Dedifferentiated amniotic fluid mesenchymal stem cell (primary cell): ENCODE results near the gene MEPCE.
"Not testable (repeated sequence)": the region's sequence is repeated elsewhere in the genome, so short reads cannot be mapped to it uniquely, and the experiment has no call there.

ENCODE experiments used
- DNase-seq: peaks from one replicate; pipeline ENCODE4 v3.0.0-alpha.2; 2016; ENCODE audit errors: extremely low spot score

The MEPCE gene, protein sequence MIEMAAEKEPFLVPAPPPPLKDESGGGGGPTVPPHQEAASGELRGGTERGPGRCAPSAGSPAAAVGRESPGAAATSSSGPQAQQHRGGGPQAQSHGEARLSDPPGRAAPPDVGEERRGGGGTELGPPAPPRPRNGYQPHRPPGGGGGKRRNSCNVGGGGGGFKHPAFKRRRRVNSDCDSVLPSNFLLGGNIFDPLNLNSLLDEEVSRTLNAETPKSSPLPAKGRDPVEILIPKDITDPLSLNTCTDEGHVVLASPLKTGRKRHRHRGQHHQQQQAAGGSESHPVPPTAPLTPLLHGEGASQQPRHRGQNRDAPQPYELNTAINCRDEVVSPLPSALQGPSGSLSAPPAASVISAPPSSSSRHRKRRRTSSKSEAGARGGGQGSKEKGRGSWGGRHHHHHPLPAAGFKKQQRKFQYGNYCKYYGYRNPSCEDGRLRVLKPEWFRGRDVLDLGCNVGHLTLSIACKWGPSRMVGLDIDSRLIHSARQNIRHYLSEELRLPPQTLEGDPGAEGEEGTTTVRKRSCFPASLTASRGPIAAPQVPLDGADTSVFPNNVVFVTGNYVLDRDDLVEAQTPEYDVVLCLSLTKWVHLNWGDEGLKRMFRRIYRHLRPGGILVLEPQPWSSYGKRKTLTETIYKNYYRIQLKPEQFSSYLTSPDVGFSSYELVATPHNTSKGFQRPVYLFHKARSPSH

DNA sequence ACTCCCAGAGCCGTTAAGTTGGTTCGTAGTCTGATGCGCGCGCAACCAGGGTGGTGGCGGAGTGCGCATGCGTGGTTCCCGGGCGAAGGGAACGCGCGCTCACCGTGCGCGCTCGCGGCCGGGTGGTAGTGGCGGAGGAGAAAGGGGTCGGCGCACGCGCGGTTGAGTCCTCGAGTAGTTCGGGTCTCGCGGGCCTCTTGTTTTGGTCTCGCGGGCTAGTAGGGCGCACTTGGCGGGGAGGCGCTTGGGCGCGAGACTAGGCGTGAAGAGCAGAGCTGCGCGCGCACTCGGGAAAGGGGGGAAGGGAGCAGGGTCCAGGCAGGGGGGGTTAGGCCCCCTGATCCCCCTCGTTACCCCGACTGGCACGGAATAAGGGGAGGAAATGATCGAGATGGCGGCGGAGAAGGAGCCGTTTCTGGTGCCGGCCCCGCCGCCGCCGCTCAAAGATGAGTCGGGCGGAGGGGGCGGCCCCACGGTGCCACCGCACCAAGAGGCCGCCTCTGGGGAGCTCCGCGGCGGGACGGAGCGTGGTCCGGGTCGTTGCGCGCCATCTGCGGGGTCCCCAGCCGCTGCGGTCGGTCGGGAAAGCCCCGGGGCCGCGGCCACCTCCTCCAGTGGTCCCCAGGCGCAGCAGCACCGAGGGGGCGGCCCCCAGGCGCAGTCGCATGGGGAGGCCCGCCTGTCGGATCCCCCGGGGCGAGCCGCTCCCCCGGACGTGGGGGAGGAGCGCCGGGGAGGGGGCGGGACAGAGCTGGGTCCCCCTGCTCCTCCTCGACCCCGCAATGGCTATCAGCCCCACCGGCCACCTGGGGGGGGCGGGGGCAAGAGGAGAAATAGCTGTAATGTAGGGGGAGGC lies at the start of gene MEPCE:
MEPCE (plus strand) TSS at position 195 of the 856 bp plus-strand sequence; CDS start at position 383, 188 bp downstream.
- DNase-seq: peak; percentile 98

DNA sequence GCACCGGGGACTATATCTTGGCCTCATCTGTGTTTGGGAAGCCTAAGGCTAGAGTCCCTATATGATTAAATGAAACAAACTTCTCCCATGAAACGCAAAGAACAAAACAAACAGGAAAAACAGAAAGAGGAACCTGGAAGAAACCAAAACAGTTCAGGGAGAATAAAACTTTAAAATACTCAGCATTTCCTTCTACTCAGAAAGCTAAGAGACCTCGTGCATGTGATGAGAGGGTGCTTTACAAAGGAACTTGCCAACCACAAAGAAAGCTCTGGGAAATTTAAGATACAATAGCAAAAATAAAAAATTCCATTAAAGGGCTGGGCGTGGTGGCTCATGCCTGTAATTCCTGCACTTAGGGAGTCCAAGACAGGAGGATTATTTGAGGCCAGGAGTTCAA lies 49.4 kb upstream of the MEPCE start:
- no peak for DNase-seq

DNA sequence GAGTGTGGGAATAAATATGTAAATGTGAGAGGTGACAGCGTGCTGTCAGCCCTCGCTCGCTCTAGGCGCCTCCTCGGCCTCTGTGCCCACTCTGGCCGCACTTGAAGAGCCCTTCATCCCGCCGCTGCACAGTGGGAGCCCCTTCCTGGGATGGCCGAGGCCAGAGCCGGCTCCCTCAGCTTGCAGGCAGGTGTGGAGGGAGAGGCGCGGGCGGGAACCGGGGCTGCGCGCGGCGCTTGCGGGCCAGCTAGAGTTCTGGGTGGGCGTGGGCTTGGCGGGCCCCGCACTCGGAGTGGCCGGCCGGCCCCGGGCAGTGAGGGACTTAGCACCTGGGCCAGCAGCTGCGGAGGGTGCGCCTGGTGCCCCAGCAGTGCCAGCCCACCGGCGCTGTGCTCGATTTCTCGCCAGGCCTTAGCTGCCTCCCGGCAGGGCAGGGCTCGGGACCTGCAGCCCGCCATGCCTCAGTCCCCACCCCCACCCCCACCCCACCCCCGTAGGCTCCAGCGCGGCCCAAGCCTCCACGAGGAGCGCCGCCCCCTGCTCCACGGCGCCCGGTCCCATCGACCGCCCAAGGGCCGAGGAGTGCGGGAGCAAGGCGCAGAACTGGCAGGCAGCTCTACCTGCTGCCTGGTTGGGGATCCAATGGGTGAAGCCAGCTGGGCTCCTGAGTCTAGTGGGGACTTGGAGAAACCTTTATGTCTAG lies 47.9 kb upstream of the MEPCE start:
- DNase-seq: not testable (repeated sequence)

- not testable (repeated sequence) for DNase-seq
Measured at GRCh38 chr7:100382234-100382853, 47.3 kb upstream of the MEPCE start.

DNA sequence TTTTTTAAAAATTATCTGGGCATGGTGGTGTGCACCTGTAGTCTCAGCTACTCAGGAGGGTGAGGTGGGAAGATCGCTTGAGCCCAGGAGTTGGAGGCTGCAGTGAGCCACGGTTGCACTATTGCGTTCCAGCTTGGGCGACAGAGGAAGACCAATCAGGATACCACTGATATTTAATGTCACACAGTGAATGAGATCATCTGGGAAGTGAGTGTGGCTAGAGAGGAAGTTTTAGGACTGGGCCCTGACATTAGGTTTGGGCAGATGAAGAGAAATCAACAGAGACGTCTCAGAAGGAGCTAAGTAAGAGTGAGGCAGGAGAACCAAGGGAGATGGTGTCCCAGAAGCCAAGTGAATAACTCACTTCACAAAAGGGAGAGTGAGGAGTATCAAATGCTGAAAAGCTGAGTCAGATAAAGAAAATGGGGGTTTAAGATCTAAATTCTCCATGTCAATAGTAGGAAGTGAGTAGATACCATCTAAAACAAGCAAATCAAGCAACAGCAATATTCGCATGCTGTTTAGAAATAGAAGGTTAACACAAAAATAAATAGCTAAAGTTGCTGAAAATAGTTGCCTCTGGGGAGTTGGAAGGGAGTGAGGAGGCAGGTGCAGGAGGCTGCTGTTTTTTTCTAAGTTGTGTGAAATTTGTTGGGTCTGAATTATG lies 44.9 kb upstream of the MEPCE start:
- no peak for DNase-seq

GRCh38 chr7:100386940-100387339 lies 42.7 kb upstream of the MEPCE start:
- DNase-seq: no peak

DNA sequence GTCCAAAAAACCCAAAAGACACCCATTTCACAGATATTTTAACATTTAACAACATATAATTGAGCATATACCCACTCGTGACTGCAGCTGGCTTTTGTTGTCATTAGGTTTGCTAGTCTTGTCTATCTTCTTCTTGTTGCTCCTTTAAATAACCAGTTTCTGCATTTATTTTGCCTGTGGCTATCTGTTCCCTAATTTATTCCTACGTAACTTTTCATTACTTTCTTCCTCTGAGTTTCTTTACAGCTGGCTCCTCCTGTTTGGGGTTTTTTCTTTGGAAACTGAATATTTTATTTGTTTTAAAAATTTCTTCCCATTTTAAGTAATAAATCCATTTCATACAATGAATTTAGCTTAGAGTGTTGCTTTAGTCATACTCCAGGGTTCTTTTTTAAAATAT lies 41.9 kb upstream of the MEPCE start:
- DNase-seq: no peak

- DNase-seq: no peak
Measured at GRCh38 chr7:100389437-100390088, 40.1 kb upstream of the MEPCE start.

- no peak for DNase-seq
Measured at GRCh38 chr7:100390286-100391009, 39.2 kb upstream of the MEPCE start.

- no peak for DNase-seq
Measured at GRCh38 chr7:100393233-100393905, 36.3 kb upstream of the MEPCE start.

DNA sequence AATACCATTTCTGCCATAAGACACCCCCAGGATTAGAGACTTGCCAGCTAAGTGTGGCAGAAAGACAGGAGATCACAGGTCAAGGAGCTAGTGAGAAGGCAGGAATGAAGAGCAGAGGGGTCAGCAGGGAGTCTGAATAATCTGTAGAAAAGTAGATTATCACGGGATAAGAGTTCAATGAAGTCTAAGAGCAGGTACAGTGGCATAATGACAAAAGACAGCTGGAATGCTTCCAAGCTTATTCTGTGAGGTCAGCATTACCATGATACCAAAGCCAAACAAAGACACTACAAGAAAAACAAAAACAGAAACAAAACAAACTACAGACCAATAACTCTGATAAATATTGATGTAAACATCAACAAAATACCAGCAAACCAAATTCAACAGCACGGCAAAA lies 35.6 kb upstream of the MEPCE start:
- no peak for DNase-seq

DNA sequence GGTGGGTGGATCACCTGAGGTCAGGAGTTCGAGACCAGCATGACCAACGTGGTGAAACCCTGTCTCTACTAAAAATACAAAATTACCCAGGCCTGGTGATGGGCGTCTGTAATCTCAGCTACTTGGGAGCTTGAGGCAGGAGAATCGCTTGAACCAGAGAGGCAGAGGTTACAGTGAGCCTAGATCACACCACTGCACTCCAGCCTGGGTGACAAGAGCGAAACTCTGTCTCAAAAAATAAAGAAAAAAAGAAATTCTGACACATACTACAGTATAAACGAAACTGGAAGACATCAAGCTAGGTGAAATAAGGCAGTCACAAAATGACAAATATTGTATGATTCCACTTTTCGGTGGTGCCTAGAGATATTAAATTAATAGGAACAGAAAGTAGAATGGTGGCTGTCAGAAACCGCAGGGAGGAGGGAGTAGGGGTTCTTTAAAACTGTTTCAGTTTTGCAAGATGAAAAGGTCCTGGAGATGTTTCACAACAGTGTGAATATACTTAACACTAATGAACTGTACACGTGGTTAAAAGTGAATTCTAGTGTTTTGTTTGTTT lies 33.1 kb upstream of the MEPCE start:
- no peak for DNase-seq

DNA sequence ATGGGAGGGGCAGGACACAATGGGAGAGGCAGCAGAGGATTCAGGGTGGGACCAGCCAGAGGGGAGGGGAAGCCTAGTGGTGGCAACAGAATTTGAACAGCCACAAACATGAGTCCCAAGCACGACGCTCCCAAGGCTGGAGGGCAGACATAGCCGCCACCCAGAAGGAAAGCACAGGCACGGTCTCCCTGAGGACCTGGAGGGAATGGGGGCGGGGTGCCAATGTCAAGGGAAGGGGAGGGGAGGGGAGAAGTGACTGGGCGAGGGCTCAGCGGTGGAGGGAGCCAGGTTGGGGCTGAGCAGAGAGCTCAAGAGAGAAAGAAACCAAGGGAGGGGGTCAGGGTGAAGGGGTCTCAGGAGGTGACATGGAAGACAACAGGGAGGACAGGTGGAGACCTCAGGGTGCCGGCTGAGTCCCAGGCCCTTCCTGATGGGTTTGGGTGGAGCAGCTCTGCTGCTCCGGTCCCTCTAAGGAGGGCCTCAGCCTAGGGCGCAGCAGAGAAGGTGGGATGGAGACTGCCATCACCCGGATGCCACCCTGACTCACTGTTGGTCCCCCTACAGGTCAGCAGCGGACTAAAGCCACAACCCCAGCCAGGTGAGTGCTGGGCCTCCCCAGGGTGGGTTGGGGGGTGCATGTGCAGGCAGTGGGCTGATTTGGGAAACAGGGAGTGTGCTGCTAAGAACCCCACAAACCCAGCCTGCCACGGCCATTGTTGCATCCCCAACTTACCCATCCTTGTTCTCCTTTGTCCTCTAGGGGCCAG lies 32.1 kb upstream of the MEPCE start:
- no peak for DNase-seq

DNA sequence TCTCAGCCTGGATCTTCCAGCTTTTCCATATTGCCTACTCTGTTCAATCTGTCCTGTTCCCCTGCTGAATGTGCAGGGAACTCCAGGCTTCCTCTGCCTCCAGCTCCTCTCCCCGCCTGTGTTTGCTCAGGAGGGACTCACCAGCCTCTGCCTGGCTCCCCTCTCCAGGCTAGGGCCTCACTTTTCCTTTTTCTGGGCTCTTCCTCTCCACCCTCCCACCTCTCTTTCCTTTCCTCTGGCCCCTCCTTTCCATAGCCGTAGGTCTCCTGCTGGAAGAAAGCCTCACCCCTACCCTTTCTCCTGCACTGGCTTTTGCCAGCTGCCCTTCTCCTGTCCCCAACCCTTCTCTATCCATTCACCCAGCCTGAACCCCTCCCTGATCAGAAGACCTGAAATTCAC lies 31.4 kb upstream of the MEPCE start:
- DNase-seq: no peak

- DNase-seq: no peak
Measured at GRCh38 chr7:100400041-100400440, 29.6 kb upstream of the MEPCE start.

DNA sequence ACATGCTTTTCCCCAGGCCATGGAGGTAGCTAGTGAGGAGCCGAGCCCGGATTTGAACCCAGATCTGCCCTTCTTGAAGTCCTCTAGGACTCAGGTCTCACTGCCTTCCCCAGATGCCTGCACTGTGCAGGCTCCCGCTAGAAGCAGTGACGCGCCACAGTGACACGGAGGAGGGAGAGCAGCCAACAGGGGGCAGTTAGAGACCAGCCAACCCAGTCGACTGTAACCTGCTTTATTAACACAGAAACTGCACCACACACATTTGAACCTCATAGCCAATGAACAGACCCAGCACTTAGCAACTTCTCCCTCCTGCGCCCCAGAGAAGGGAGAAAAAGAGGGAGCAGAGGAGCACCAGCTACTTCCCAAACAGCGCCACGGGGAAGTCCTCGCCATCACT lies 29.0 kb upstream of the MEPCE start:
- DNase-seq: no peak

GRCh38 chr7:100401811-100402210 lies 27.8 kb upstream of the MEPCE start:
- DNase-seq: no peak

DNA sequence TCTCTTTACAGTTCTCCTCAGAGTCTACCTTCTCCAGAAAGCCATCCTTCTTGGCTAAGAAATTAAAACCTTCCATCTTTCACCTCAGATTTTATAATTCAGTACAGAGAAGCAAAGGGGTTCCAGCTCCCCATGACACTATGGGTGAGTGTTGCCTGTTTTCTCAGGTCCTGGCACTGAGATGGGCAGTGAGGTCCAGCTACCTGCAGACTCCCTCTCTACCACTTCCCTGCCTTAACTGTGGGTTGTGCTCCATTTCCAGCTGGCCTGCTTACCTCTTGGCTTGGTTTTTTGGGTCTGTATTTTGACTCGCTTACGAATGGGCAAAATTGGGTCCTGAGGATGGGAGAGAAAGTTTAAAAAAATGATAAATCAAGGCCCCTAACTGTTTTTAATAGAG lies 27.4 kb upstream of the MEPCE start:
- DNase-seq: no peak
